HEK293 (cell line): ENCODE data around the gene TCIRG1.

Source experiments
- CTCF ChIA-PET: fragments of 350-600 bp; formaldehyde crosslinking; extraction: SDS; loops from one replicate; lab custom pipeline; 2021; ENCODE audit warnings: antibody characterized with exemption; lab: Yijun Ruan, JAX
- POLR2A ChIA-PET: fragments of 300-600 bp; formaldehyde crosslinking; extraction: SDS; loops from one replicate; lab custom pipeline; 2020; ENCODE audit warnings: antibody characterized with exemption, inconsistent platforms; lab: Yijun Ruan, JAX
- H3K27ac ChIP-seq: fragments of 200-500 bp; sonication (Bioruptor generic); 2 replicates; pipeline ENCODE4 v1.5.1; 2014; ENCODE audit warnings: low read depth, low read length, control low read depth, inconsistent platforms; ENCODE audit errors: extremely low read depth
- H3K36me3 ChIP-seq, 2 experiments: fragments of 200-500 bp in 1 of 2; sonication (Bioruptor generic) in 1 of 2; 1 replicate in 1 of 2; 2 replicates in 1 of 2; pipeline ENCODE4 v1.5.1; 2014 to 2017; ENCODE audit warnings: inconsistent platforms in 2 of 2, low read length in 2 of 2; ENCODE audit not compliant: control insufficient read depth in 2 of 2, insufficient read depth in 1 of 2
- H3K4me1 ChIP-seq: fragments of 200-500 bp; sonication (Bioruptor generic); 2 replicates; pipeline ENCODE4 v1.5.1; 2014; ENCODE audit warnings: mild to moderate bottlenecking, low read length, inconsistent platforms; ENCODE audit not compliant: control insufficient read depth, insufficient read depth
- H3K4me3 ChIP-seq: 2 replicates; pipeline ENCODE4 v1.5.1; 2011; ENCODE audit warnings: low read depth, mild to moderate bottlenecking, control low read depth, low read length, moderate library complexity
- H3K9me3 ChIP-seq: fragments of 200-500 bp; sonication (Bioruptor generic); 2 replicates; pipeline ENCODE4 v1.5.1; 2014; ENCODE audit warnings: low read depth, low read length, inconsistent platforms; ENCODE audit not compliant: control insufficient read depth, insufficient read depth
- FEZF1 ChIP-seq: fragments of 450-650 bp; formaldehyde crosslinking; IDR thresholded peaks from 2 replicates; pipeline ENCODE4 v1.5.1; 2016; ENCODE audit warnings: missing biosample characterization, missing genetic modification characterization
- GLIS1 ChIP-seq: fragments of 450-650 bp; formaldehyde crosslinking; IDR thresholded peaks from 2 replicates; pipeline ENCODE4 v1.5.1; 2016; ENCODE audit warnings: missing biosample characterization, missing genetic modification characterization
- GLIS2 ChIP-seq: fragments of 450-650 bp; formaldehyde crosslinking; IDR thresholded peaks from 2 replicates; pipeline ENCODE4 v1.5.1; 2016; ENCODE audit warnings: missing biosample characterization, missing genetic modification characterization
- HOXA7 ChIP-seq: sonication (generic); formaldehyde crosslinking; IDR thresholded peaks from 2 replicates; pipeline ENCODE4 v1.8.1; 2022; ENCODE audit warnings: missing genetic modification reagents, borderline replicate concordance
- HOXC10 ChIP-seq: sonication (generic); formaldehyde crosslinking; IDR thresholded peaks from 2 replicates; pipeline ENCODE4 v1.8.1; 2023; ENCODE audit warnings: mild to moderate bottlenecking, missing genetic modification reagents
- KLF7 ChIP-seq: fragments of 450-650 bp; formaldehyde crosslinking; IDR thresholded peaks from 2 replicates; pipeline ENCODE4 v1.5.1; 2016; ENCODE audit warnings: missing biosample characterization, missing genetic modification characterization, borderline replicate concordance
- SP2 ChIP-seq: fragments of 450-650 bp; formaldehyde crosslinking; IDR thresholded peaks from 2 replicates; pipeline ENCODE4 v1.5.1; 2016; ENCODE audit warnings: missing biosample characterization, missing genetic modification characterization
- ZFP37 ChIP-seq: fragments of 450-650 bp; formaldehyde crosslinking; IDR thresholded peaks from 2 replicates; pipeline ENCODE4 v1.5.1; 2016; ENCODE audit warnings: missing biosample characterization, missing genetic modification characterization
- ZIC2 ChIP-seq: fragments of 450-650 bp; formaldehyde crosslinking; IDR thresholded peaks from 2 replicates; pipeline ENCODE4 v1.5.1; 2016; ENCODE audit warnings: missing biosample characterization, missing genetic modification characterization
- ZNF133 ChIP-seq: fragments of 450-650 bp; formaldehyde crosslinking; IDR thresholded peaks from 2 replicates; pipeline ENCODE4 v1.5.1; 2016; ENCODE audit warnings: missing biosample characterization, missing genetic modification characterization
- ZNF175 ChIP-seq: fragments of 450-650 bp; formaldehyde crosslinking; IDR thresholded peaks from 2 replicates; pipeline ENCODE4 v1.5.1; 2016; ENCODE audit warnings: missing biosample characterization, missing genetic modification characterization
- ZNF239 ChIP-seq: fragments of 450-650 bp; formaldehyde crosslinking; IDR thresholded peaks from 2 replicates; pipeline ENCODE4 v1.5.1; 2016; ENCODE audit warnings: missing biosample characterization, missing genetic modification characterization
- ZNF335 ChIP-seq: fragments of 450-650 bp; formaldehyde crosslinking; conservative IDR thresholded peaks from 2 replicates; pipeline ENCODE4 v1.5.1; 2016; ENCODE audit warnings: missing biosample characterization, missing genetic modification characterization
- ZSCAN16 ChIP-seq: fragments of 450-650 bp; formaldehyde crosslinking; IDR thresholded peaks from 2 replicates; pipeline ENCODE4 v1.5.1; 2016; ENCODE audit warnings: missing biosample characterization, missing genetic modification characterization
- ZSCAN30 ChIP-seq: fragments of 450-650 bp; IDR thresholded peaks from 2 replicates; pipeline ENCODE4 v1.5.1; 2018; ENCODE audit warnings: missing biosample characterization, mild to moderate bottlenecking, missing genetic modification characterization, moderate library complexity

TCIRG1 gene

DNA sequence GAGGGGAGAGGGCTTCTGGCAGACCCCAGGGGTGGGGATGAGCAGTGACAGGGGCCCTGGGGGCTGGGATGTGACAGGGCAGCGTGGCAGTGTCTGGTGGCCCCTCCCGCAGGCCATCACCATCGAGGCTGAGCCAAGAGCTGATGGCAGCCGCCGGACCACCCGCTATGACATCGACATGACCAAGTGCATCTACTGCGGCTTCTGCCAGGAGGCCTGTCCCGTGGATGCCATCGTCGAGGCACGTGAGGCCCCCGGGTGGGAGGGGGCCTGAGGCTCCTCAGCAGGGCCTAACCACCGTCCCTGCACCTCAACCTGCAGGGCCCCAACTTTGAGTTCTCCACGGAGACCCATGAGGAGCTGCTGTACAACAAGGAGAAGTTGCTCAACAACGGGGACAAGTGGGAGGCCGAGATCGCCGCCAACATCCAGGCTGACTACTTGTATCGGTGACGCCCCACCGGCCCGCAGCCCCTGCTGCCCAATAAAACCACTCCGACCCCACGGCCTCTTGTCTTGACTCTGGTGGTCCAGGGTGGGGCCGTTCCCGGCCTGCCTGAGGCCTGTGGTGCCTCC is 2.6 kb upstream of the TCIRG1 start:
- POLR2A ChIA-PET = no interaction called here
- peaks cover 0 to 42% of the 10 kb centered on the region in 2 experiments; a peak in 2 of 3 replicates for H3K36me3 ChIP-seq
- no peak overlapping the region for H3K27ac ChIP-seq

DNA sequence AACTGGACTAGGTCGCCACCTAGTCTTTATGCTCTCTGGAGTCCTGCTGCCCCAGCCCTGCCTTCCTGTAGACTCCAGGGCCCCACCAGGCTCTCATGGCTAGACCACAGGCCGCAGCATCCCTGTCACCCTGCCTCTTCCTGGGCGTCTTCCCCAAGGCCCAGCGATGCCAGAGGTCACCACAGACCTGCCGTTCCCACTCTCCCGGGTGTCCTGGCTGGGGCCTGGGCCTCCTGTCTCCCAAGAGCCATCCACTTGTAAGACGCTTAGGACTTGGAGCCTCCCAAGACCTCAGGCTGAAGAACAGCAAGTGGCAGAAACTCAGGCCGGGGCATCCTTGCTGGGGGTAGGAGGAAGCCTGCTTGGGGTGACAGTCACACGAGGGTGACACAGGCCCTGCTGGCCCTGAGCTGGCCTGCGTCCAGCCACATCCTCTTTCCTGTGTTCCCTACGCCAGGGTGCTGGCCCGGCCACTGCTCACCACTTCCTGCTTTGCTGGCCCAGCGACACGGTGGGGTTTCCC is 2.0 kb upstream of the TCIRG1 start:
- H3K36me3 ChIP-seq = peaks cover 0 to 42% of the 10 kb centered on the region in 2 experiments; a peak in 2 of 3 replicates
- H3K9me3 ChIP-seq = no peaks in the 10 kb centered on the region
- TF ChIP-seq GLIS2 (tag by site-specific recombination) (peak; percentile 43), SP2 (no peak), GLIS1 (0 out of 2 replicates have a peak, but pooled peaks have one; percentile 16)
- TF ChIP-seq, all 188 proteins: peak for 2
- 0 out of 2 replicates have a peak, but pooled peaks cover under 1% of the 10 kb centered on the region for H3K4me1 ChIP-seq
- H3K4me3 ChIP-seq = no peak overlapping the region
- H3K27ac ChIP-seq = no peak overlapping the region
- ChIA-PET CTCF (no interaction called here), POLR2A (interaction anchor here (0.5 to 1.1 kb wide), 2 partner anchors 74 to 90 kb away, joined by 4 to 5 read pairs; no protein-coding TSS in a partner anchor)

More for the DNA sequence above, 2.6 kb upstream of the TCIRG1 start:
- Histone ChIP-seq H3K4me1 (0 out of 2 replicates have a peak, but pooled peaks cover 2% of the 10 kb centered on the region), H3K9me3 (no peaks in the 10 kb centered on the region), H3K4me3 (no peak overlapping the region)
- CTCF ChIA-PET = no interaction called here
- no peak for TF ChIP-seq FEZF1

DNA sequence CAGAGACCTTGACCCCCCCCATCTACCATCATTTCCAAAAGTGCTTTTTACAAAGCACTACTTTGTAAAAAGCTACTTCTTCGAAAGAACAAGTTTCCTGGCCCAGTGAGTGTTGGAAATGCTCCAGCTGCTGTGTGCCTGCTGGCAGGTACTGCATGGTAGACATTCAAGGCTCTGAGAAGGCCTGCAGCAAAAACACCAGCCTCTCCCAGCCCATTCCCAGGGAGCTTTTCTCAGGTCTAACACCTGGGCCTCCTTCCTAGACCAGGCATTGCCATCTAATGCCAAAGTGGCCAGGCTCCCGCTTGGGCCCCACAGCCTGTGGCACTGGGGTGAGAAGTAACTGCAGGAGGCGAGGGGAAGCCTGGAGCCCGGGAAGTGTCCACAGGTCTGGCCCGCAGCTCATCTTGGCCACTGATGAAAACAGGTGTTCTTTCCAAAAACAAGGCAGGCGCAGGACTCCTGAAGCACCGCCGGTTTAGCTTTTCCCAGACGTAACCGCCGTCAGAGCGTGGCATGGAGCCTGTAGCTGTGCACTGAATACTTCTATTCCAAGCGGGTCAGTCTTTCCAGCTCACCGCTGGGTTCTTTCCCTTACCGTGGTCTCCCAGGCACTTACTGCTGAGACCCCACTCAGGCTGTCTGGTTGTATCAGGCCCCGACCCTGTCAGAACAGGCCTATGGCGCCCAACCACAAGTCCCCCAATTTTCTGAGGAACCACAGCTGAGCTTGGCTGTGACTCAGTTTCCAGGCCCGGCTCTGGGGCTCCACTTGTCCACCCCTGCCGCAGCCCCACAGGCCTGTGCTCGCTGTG is 1.2 kb upstream of the TCIRG1 start:
- H3K36me3 ChIP-seq = peaks cover 0 to 33% of the 10 kb centered on the region in 2 experiments; a peak in 2 of 3 replicates
- TF ChIP-seq ZNF239 (tag by site-specific recombination) = peak; percentile 99
- 0 out of 2 replicates have a peak, but pooled peaks have one; percentile 23 for TF ChIP-seq HOXC10 (CRISPR knock-in tag)
- TF ChIP-seq ZNF133 = no peak
- TF ChIP-seq HOXA7 (CRISPR knock-in tag) = no peak
- no peak for TF ChIP-seq ZNF175 (tag by site-specific recombination)
- no peak for TF ChIP-seq ZSCAN16 (tag by site-specific recombination)
- H3K27ac ChIP-seq = no peak overlapping the region
- CTCF ChIA-PET = interaction anchor here (0.6 kb wide), 1 partner anchor 1632 kb away, joined by 3 read pairs; no protein-coding TSS in a partner anchor
- H3K4me1 ChIP-seq = no peaks in the 10 kb centered on the region
- no peaks in the 10 kb centered on the region for H3K9me3 ChIP-seq
- no peak overlapping the region for H3K4me3 ChIP-seq
- POLR2A ChIA-PET = interaction anchor here (0.5 to 1.1 kb wide), 5 partner anchors 9 to 174 kb away, joined by 3 to 6 read pairs (median 4); no protein-coding TSS in a partner anchor

DNA sequence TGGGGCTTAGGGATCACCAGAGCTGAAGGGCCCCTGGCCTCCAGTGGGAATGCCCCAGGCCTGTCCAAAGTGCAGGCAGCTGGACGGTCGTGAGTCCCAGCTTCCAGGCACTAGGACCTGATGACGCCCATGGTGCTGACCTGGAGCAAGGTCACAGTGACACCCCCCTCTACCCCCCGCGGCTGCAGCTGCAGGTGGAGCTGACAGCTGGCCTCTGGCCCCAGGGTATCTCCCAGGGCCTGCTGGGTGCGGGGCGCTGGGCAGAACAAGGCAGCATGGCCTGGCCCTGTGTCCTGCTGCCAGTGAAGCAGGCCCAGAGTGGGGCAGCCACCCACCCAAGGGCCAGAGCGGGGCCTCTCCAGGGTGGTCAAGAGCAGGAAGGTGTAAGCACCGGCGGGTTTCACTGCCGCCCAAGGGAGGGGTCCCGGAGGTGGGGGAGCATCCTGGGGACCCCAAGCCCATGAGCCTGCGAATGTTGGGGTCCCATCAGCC is 553 bp upstream of the TCIRG1 start:
- ChIA-PET CTCF (no interaction called here), POLR2A (interaction anchor here (0.9 to 1.0 kb wide), 2 partner anchors 10 to 82 kb away, joined by 3 to 6 read pairs; no protein-coding TSS in a partner anchor)
- no peaks in the 10 kb centered on the region for H3K4me1 ChIP-seq
- no peak overlapping the region for H3K4me3 ChIP-seq
- TF ChIP-seq ZIC2 = peak; percentile 34; the same call in 1 of the 2 replicates
- 0 out of 2 replicates have a peak, but pooled peaks have one; percentile 5 for TF ChIP-seq GLIS1
- TF ChIP-seq ZNF335 = peak; percentile 26; the same call in 1 of the 2 replicates
- TF ChIP-seq ZSCAN30 (tag by site-specific recombination) = no peak
- TF ChIP-seq ZFP37 (tag by site-specific recombination) = no peak
- no peak for TF ChIP-seq KLF7 (tag by site-specific recombination)
- H3K36me3 ChIP-seq = peaks cover 0 to 27% of the 10 kb centered on the region in 2 experiments; a peak in 2 of 3 replicates
- no peak overlapping the region for H3K27ac ChIP-seq
- H3K9me3 ChIP-seq = no peaks in the 10 kb centered on the region
